Peyer's patch (tissue), 4 donors: ENCODE measurements around the gene RANGRF.

Source experiments
- CTCF ChIP-seq, 6 experiments: fragments of 450-650 bp in 4 of 6; fragments of 200-600 bp in 2 of 6; sonication (generic) in 1 of 6; IDR thresholded peaks; one replicate each; pipeline ENCODE4 v1.5.1; 2017 to 2019; ENCODE audit warnings: antibody characterized with exemption in 6 of 6, mild to moderate bottlenecking in 3 of 6, moderate library complexity in 1 of 6
- POLR2A ChIP-seq, 2 donors: fragments of 450-650 bp; IDR thresholded peaks; one replicate each; pipeline ENCODE4 v1.5.1; 2017; ENCODE audit warnings: antibody characterized with exemption in 2 of 2, mild to moderate bottlenecking in 2 of 2, moderate library complexity in 2 of 2

GRCh38 chr17:8248751-8249607 is 39.5 kb upstream of the RANGRF start, which contains the start of gene PFAS:
- TF ChIP-seq POLR2A (IDR thresholded peaks at IDR 0.05): peak in 1 of 2 donors; percentile 61
- peak in 1 of 6 experiments; percentile 26 for TF ChIP-seq CTCF (IDR thresholded peaks at IDR 0.05)
